GM08714 (cell line): ENCODE measurements around the gene MYBBP1A.

Experiments
- H3K4me3 ChIP-seq: fragments of 200-500 bp; sonication (Bioruptor generic); 2 replicates; pipeline ENCODE4 v1.5.1; 2014; ENCODE audit warnings: mild to moderate bottlenecking, low read length, inconsistent platforms
- ZNF274 ChIP-seq: IDR thresholded peaks from 2 replicates; pipeline ENCODE4 v1.6.1; 2012; ENCODE audit warnings: mild to moderate bottlenecking, low read depth, low read length

The MYBBP1A gene

DNA sequence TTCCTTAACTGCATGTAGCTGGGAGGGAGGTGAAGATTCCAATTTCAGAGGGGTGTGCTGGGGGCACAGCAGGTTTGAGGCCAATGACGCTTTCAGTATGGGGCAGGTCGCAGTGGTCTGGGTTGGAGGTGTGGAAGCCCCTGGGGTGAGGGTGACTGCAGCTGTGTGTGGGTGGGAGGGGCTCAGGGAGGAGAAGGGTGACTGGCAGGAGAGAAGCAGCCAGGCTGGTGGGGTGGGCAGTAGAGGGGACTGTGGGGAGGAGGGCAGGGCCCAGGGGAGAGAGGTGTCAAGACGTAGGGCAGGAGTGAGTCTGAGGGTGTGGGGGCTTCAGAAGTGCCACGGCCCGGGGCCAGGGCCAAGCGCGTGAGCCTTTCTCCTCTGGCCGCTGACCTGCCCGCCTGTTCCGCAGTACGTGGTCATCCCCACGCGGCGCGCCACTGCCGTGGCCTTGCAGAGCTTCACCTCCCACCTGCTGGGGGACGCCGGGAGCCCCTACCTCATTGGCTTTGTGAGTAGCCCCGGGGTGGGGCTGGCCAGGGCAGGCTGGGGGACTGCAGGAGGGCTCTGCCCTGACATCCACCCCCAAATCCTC is 19.4 kb downstream of the MYBBP1A start:
- no peak for TF ChIP-seq ZNF274
- H3K4me3 ChIP-seq = no peak overlapping the region

DNA sequence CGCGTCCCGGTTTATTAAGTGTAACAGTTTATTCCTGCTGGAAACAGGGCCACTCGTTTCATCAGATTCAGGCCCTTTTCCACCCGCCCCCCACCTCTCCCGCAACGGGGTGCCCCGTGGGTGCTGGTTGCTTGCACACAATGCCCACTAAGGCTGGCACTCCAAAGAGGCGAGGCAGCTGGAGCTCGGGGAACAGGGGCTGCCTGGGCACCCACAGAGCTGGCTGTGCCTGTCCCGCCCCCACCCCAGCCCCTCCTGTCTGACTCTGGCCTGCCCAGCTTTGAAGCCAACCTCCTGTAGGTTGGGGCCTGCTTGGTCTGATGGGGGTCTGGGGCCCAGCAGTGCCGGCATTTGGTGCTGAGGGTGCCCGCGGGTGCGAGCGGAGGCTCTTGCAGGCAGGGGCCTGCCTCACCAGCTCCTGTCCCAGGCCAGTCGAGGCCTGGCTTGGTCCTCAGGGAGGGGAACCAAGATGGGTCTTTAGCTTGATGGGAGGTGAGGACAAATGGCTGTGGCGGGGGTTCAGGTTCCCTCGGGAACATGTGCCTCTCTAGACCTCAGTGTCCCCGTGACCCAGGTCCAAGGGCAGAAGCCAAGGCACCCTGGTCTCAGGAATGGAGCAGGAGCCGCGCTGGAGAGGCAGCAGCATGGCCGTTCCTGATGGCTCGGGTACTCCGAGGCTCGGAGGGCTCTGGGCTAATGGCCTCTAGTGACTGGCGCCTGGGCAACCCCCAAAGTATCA is 20.1 kb downstream of the MYBBP1A start:
- H3K4me3 ChIP-seq = no peak overlapping the region
- no peak for TF ChIP-seq ZNF274

DNA sequence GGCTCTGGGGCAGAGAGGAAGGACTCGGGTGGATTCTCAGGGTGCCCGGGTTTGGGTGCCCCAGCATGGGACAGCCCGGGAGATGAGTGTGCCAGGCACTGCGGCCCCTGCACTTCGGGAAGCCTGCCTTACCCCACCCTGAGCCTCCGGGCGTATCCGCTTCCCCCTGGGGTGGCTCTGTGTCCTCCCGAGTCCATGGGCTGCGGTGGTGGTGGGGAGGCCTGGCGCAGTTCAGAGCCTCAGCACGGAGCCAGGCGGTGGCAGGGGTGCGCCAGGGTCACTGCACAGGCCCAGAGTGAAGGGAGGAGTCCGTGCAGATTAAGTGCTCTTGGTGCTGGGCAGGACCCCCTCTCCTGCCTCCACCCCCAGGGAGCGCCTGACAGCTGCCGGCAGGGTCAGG is 20.7 kb downstream of the MYBBP1A start:
- no peak for TF ChIP-seq ZNF274
- H3K4me3 ChIP-seq = no peak overlapping the region

DNA sequence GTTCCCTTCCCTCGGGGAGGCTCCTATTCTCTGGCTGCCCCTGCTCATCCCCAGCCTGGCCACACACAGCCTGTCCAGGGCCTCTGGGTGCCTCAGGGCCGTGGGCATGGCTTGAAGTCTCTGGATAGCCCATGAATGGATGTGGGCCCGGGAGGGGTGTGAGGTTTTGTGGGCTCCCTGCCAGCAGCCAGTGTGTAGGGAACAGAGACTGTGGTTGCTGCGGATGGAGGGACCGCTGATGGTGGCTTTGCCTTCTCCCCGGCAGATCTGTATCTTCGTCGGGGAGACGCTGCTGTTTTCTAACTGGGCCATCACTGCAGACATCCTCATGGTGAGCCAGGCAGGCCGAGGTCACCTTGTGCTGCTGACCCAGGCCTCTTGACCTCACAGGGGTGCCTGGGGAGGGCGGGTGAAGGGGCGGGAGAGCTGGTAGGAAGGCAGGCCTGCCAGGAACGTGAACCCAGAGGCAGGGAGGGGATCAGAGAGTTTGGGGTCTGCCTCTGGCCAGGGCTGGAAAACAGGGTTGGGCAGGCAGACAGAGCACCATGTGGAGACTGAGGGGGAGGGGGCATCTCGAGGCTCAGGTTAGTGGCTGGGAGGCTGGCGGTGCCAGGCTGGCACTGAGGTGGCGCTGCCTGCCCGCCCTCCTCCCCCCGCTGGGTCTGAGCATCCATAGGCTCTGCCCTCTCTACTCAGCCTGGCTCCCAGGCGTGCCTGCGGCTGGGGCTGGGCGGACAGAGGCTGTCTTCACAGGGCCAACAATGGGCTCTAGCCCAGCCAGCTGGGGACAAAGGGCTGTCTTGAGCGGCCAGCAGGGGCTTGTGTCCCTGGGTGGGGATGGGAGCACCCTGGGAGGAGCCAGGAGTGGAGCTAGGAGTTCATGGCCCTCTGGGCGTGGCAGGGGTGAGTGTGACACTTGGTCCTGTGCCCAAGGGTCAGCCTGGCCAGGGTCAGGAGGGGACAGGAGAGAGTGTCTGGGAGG is 21.4 kb downstream of the MYBBP1A start:
- no peak overlapping the region for H3K4me3 ChIP-seq
- no peak for TF ChIP-seq ZNF274

DNA sequence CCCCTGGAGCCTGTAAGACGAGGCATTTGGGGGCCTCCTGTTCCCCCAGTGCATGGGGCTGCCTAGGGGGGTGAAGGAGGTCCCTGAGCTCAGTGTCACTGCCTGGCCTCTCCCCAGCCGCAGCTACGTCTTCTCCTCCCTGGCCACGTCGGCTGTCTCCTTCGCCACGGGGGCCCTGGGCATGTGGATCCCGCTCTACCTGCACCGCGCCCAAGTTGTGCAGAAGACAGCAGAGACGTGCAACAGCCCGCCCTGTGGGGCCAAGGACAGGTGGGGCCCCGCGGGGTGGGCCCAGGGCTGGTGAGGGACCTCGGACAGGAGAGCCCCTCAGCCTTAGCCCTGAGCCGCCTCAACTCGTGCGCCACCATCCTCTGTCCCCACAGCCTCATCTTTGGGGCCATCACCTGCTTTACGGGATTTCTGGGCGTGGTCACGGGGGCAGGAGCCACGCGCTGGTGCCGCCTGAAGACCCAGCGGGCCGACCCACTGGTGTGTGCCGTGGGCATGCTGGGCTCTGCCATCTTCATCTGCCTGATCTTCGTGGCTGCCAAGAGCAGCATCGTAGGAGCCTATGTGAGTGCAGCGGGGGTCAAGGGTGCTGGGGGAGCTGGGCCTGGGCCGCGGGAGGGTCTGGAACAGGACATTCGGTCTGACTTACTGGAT is 22.2 kb downstream of the MYBBP1A start:
- TF ChIP-seq ZNF274 = no peak
- no peak overlapping the region for H3K4me3 ChIP-seq

DNA sequence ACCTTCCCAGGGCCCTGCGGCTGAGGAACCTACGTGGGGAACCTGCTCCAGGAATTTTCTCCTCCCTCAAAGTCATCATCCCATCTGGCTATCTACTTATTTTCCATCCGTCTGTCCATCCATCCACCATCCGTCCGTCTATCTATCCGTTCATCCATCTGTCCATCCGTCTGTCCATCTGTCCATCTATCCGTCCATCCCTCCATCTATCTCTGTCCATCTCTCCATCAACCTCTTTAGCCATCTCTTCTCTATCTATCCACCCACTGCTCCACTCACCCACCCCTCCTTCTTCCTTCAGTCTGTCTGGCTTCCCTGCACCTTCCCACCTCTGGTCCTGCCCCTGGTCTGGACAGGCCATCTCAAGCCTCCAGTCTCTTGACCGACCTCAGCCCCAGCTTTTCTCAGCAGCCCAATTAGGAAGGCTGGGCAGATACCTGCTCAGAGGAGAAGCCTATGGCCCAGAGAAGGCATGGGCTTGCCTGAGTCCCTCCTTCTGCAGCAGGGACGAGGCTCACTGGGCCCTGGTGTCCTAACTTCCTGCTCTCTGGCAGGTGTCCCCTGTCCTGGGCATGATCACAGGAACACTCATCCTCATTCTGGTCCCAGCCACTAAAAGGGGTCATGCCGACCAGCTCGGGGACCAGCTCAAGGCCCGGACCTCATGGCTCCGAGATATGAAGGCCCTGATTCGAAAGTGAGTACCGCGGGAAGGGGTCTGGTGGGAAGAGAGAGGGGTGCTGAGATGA is 23.0 kb downstream of the MYBBP1A start:
- no peak overlapping the region for H3K4me3 ChIP-seq
- no peak for TF ChIP-seq ZNF274

DNA sequence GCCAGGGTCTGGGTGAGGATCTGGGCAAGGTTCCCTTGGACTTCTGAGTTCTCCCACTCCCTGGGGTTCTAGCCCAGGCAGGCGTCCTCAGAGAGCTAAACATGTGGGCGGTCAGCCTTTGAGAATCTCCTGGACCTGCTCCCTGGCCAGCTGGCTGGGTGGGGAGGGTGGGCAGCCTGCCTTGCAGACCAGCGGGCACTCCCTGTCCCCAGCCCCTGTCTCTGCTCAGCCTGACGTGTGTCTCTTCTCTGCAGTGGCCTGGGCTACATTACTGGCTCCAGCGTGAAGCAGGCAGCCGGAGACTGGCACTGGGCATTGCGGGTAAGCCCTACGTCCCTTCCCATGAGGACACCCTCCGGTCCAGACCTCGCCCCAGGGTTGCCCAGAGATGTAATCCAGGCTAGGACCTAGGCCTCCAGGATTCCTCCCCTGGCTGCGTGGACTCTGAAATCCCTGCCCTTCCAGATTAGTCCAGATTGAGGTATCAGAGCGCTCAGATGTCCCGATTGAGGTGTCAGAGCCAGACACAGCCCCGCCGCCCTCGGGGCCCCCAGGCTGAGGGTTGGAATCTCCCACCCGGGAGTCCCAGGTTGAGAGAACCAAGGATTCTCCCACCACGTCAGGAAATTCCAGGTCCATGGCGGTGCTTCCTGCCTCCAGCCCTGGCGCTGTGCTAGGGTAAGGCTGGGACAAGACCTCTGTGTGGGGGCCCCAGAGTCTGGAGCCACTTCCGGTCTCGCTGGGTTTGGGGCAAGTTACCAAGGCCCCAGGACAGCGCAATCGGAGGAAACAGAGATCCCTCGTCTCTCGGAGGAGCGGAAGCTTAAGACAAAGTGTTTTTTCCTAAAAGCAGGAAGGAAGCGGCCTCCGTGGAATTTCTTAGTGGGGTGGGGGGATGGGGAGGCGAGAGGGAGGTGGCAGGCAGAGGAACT is 24.1 kb downstream of the MYBBP1A start:
- H3K4me3 ChIP-seq = no peak overlapping the region
- TF ChIP-seq ZNF274 = no peak

DNA sequence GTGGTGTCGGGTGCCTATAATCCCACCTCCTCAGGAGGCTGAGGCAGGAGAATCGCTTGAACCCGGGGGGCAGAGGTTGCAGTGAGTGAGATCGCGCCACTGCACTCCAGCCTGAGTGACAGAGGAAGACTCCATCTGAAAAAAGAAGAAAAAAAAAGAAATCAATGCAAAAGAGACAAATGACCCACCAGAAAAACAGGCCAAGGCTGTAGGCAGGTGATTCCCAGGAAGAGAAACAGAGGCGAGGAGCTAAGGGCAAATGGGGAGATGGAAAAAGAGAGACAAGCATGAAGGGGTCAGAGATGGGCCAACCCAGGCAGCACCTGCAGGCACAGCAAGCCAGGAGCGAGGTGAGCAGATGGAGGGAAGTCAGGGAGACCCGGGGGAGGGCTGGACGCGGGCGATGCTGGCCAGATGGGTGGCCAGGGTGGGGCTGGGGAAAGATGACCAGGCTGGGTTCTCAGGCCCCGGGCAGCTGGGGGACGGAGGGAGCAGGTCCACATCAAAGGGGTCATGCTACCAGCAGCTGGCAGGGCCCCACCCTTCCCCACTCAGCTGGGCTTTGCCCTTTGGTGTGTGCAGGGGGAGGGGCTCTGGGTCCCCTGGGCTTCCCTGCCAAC is 25.5 kb downstream of the MYBBP1A start:
- TF ChIP-seq ZNF274 = no peak
- H3K4me3 ChIP-seq = no peak overlapping the region

DNA sequence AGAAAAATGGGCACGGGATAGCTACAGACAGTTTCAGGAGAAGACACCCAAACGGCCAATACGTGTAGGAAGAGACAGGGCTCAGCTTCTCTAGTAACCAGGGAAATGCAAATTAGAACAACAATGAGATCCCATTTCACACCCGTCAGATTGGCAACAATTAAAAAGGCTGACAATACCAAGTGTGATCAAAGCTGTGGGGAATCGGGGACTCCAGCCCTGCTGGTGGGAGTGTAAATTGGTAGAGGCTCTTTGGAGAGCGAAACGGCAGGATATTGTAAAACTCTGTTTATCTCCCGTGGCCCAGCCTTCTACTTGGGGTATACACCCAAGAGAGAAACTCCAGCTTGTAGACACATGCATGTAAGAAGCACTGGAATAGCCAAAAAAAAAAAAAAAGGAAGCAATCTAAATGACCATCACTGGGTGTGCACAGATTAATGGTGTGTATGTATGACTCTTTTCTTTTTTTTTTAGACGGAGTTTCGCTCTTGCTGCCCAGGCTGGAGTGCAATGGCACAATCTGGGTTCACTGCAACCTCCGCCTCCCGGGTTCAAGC is 27.5 kb downstream of the MYBBP1A start:
- no peak for TF ChIP-seq ZNF274
- no peak overlapping the region for H3K4me3 ChIP-seq

DNA sequence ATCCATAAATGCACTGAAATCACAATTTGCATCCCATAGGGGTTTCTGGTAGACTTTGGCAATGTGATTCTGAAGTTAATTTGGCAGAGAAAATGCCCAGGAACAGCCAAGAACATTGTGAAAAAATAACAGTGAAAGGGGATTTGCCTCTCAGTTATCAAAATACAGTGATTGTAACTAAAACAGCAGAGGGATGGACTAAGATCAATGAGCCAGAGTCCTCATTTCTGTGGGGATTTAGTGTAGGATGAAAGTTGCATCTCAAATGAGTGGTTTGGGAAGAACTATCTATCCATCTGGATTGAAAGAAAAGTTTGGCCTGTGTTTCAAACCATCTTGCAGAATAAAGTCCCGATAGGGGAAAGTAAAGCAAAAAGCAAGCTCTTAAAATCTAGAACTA is 28.1 kb downstream of the MYBBP1A start:
- TF ChIP-seq ZNF274 = no peak
- H3K4me3 ChIP-seq = no peak overlapping the region

DNA sequence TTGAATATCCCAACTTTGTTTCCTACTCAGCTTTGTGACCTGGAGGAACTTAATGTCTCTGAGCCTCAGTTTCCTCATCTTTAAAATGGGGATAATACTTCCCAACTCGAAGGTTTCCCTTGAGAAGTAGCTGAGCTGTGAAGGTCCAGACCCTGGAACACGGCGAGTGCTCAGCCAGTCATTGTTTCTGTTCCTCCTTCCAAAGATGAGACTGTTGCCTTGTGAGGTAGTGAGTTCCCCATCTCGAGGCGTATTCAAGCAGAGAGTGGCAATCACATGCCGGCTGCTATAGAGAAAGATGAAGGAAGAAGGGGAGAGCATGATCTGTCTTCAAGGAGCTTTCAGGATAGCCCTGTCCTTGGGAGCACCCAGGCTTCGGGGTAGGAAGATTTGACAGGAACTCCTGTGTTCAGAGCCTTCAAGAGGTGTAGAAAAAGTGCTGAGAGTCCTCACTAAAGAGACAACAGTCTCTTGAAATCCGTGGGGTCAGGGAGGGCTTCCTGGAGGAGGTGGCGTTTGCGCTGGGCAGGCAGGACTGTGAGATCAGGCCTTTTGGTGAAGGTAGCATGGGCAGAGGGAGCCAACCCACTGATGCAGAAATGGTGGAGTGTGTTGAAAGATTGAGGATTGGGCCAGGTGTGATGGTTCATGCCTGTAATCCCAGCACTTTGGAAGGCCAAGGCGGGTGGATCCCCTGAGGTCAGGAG is 29.3 kb downstream of the MYBBP1A start:
- no peak overlapping the region for H3K4me3 ChIP-seq
- no peak for TF ChIP-seq ZNF274
